Hematopoietic multipotent progenitor cell (in vitro differentiated cells): ENCODE measurements around the gene ABCC4. TPM values are rescaled to one million over a fixed set of nuclear protein-coding genes. Genes with fewer than 3 reads are reported as not detected.
A peak's percentile ranks its signal among the peaks of the same experiment; 100 is the strongest.

Experiments
- DNase-seq, 3 donors: peaks; one replicate each; pipeline ENCODE4 v3.0.0-alpha.2; 2011 to 2015; ENCODE audit warnings: low read depth in 2 of 3, low spot score in 2 of 3
- total RNA-seq: library from RNA; depleted of rRNA; stranded (reverse); fragments of >200 nt; gene quantifications from one replicate; pipeline ENCODE4 v1.2.3, GENCODE V29; 2012

Gene ABCC4
- total RNA-seq, 1 donor, result 27.2 TPM

- no peak for DNase-seq
Observed at GRCh38 chr13:95261956-95262355, 39.3 kb downstream of the ABCC4 start.

- no peak for DNase-seq
Observed at GRCh38 chr13:95260031-95260525, 41.2 kb downstream of the ABCC4 start.

DNA sequence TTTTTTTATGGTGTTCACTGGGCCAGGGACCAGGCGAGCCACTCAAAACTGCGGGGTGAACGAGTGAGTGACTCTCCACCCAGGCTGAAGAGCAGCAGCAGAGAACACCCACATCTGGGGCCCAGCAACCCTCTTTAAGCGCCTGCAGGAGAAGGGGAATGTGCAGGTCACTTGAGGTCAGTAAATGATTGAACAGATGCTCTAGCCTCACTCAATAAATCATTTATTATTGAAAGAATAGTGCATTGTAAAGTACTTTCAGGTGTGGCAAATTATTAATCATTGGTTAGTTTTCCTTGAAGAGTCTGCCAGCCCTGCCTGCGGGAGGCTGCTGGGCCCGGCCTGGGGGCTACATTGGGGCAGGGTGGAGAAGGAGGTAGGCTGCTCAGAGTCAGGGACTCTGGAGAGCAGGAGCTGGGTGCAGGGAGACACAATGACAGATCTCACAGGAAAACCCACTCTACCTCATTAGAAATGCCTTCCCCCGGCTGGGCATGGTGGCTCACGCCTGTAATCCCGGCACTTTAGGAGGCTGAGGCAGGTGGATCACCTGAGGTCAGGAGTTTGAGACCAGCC lies 42.5 kb downstream of the ABCC4 start:
- DNase-seq, result no peak

DNA sequence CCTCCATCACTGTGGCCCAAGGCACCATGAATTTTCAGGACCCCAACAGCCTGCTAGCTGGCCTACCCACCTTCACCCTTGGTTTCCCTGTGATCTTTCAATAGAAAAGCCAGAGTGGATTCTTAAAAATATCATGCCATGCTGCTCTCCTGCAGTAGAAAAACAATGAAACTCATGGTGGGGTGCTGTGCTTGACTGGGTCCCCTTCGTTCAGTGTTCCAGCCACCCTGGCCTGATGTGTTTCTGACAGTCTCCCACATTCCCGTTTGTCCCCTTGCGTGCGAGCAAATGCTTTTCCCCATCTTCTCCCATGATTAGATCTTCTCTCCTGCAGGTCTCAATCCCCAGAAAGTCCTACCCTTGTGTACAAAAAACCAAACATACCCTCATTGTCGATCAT lies 43.2 kb downstream of the ABCC4 start:
- no peak for DNase-seq

GRCh38 chr13:95256091-95256490 lies 45.2 kb downstream of the ABCC4 start:
- DNase-seq, result no peak

GRCh38 chr13:95255072-95255732 lies 46.0 kb downstream of the ABCC4 start:
- no peak for DNase-seq

- no peak for DNase-seq
Observed at GRCh38 chr13:95254339-95254738, 46.9 kb downstream of the ABCC4 start.

DNA sequence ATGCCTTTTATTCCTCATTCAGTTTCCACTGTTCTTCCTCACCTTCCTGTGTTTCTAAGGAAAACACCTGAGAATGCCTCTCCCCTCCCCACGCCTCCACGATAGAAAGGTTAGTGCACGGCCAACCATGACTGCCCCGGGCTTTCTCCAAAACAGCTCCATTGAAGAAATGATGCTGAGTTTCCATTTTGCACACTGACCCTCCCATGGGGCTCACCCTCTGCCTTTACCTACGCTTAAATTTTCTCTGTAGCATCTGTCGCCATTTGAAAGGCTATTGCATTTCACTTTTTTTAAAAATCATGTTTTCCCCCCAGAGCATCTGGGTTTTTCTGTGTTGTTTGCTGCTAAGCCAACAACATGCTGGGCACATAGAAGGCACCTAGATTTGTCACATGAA lies 48.2 kb downstream of the ABCC4 start:
- DNase-seq, result no peak

- no peak for DNase-seq
Observed at GRCh38 chr13:95251641-95252040, 49.6 kb downstream of the ABCC4 start.

DNA sequence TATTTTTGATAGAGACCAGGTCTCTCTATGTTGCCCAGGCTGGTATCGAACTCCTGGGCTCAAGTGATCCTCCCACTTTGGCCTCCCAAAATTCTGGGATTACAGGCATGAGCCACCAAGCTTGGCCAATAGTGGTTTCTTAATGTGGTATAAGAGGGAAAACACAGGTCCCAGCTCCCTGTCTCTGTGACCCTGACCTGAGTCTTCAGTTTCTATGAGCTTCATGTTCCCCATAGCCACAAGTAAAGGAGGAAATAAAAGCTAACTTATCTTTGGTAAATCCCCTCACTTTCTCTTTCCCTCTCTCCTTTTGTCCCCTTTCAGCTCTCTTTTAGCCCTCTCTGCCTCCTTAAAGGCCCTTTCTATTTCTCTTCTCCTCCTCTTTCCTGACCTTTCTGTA lies 50.3 kb downstream of the ABCC4 start:
- DNase-seq, result no peak

DNA sequence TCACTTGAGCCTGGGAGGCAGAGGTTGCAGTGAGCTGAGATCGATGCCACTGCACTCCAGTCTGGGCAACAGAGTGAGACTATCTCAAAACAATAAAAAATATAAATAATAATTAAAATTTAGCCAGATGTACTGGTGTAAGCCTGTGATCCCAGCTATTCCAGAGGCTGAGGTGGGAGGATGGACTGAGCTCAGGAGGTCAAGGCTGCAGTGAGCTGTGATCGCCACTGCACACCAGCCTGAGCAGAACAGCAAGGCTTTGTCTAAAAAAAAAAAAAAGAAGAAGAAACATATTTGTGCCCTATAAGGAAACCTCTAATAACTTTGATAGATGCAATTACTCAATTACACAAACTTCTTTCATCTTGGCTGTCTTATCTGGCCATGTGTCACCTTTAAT lies 52.3 kb downstream of the ABCC4 start:
- no peak for DNase-seq

- DNase-seq, result peak in 2 of 3 donors; percentile 82 to 88
Observed at GRCh38 chr13:95247852-95248251, 53.4 kb downstream of the ABCC4 start.

GRCh38 chr13:95247171-95247570 lies 54.1 kb downstream of the ABCC4 start:
- peak in 1 of 3 donors; percentile 36 for DNase-seq

DNA sequence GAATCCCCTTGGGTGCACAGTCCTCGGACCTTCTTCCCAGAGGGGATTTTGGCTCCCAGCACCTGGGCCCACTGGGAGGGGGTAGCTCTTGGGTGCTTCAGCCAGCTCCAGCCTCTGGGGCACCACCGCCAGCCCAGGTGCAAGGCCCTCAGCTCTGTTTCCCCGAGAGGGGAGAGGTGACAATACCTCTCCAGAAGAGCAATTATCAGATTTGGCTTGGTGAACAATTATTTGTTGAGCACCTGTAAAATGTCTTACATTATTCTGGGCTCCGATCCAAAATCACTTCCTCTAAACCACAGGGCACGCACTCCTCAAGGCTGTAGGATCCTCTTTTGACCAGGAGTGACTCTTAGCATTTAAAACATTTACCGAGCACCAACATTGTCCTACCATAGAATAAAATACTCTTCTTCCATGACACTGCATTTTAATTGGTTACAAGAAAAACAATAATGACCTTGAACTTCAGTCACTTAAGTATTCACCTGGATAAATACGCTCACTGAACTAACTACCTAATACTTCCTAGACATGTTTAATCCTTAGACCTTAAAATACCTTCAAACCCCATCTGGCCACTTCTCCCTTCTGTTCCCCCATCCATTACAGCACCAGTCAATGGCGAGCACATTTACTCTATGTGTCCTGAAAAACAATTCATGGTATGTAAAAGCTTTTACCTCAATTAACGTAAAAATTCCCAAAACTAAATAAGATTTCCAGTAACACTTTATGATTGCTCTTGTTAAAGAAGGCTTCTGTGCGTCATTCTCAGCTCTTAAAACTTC lies 54.8 kb downstream of the ABCC4 start:
- DNase-seq, result peak in 2 of 3 donors; percentile 71 to 81

GRCh38 chr13:95245071-95245470 lies 56.2 kb downstream of the ABCC4 start:
- DNase-seq, result no peak

DNA sequence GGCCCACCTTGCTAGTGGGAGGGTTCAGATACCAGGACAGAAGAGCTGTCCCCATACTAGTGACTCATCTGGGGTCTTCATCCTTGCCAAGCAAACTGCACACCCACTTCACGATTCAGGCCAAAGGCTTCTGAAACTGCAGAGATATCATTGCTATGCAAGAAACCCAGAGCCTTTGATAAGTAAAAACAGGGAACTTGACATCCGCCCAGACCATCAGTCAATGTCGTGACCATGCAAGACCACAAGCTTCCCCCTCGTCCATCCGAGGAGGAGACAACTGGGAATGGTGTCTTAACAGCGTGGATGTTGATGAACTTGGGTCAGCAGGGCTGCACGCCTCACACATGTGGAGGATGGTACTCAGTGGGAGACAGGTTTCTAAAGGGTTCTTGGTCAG lies 58.0 kb downstream of the ABCC4 start:
- DNase-seq, result peak in 2 of 3 donors; percentile 51 to 54

DNA sequence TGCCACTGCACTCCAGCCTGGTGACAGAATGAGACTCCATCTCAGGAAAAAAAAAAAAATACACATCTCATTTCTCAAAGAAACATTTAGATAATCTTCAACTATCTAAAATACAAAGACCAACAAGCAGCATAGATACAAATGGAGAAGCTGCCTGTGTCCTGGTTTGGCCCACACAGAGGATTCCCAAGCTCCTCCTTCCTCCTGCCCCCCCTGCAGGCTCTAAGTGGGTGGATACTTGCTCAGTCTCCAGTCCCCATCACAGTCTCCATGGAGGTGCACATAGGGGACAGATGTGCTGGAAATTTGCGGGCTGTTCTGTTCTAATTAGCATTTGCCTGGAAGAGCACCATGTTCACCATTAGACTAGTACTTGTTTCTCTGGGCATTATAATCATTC lies 59.9 kb downstream of the ABCC4 start:
- no peak for DNase-seq

DNA sequence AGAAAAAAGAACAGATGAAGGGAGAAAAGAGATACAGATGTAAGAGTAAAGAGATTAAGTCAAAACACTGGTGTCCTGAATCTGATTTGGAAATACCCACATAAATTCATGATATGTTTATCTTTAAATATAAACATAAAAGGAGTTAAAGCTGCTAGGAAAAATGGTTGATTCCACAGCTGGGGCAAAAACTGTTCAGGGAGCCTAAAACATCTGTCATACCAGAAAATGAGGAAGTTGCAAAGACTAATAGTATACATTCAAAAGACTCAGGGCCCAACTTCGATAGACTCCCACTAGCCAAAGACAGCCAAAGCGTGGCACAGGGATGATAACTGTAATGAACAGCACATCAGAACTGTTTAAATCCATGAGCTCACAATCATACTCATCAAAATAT lies 62.0 kb downstream of the ABCC4 start:
- peak in 1 of 3 donors; percentile 74 for DNase-seq

DNA sequence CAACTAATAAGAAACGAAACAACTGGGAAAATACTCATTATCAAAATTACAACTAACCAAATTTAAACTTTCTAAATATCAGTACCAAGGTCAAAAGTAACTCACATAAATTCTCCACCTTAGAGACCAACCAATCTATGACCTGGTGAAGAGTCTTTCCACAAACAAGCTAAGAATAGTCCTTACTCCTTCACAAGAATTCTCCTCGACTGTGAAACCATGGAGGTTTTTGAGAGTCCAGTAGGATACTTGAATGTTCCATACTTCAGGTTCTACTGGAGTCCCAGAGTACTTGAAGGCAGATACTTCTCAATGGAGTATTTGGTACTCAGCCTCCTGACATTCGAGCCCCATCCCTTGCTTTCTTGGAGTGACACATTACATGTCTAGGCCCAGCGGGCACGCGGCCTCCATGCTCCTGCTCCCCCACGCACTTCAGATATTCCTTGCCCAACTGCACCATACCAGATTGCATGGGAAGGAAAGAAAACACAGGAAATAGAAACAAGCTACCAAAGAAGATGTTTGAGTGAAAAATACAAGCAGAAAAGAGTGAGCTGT lies 63.9 kb downstream of the ABCC4 start:
- no peak for DNase-seq

DNA sequence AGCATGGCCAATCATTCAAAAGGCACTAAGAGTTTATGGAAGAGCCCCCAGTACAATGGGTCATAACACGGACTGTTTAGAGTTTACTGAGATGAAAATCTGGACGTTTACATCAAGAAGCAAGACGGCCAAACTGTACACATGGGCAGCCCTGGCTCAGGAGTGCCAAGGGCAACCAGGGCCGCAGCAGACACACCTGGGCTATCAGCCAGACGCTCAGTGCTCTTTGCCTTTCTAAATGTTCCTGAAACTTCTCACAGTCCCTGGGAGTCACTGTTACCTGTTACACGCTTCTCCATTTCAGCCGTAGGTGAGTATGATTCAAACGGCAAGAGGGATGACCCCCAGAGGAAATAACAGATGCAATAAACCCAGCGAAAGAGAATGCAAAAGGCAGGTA lies 64.5 kb downstream of the ABCC4 start:
- no peak for DNase-seq

DNA sequence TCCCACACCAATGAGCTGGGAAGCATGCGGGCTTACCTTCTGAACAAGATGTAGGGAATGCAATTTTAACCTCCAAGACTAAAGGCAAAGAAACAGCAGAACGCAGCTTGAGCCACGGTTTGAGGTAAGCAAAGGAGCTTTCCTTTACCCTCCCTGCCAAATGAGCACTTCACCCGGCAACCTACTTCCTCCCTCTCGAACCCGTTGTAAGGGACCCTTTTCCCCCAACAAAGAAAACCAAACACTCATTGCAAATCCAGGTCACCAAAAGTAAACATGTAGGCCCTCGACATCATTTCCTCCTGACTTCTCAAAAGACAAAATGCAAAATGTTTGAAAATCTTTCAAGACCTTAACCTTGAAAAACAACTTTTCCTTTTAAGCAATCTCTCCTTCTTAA lies 65.3 kb downstream of the ABCC4 start:
- no peak for DNase-seq
